ENCODE measurements around the gene ERC1. TPM values are rescaled to one million over a fixed set of nuclear protein-coding genes. Genes with fewer than 3 reads are reported as not detected.

Gene ERC1
- total and polyA plus RNA-seq, 7 donors, result 5.4 to 97.8 (median 34.6) TPM

DNA sequence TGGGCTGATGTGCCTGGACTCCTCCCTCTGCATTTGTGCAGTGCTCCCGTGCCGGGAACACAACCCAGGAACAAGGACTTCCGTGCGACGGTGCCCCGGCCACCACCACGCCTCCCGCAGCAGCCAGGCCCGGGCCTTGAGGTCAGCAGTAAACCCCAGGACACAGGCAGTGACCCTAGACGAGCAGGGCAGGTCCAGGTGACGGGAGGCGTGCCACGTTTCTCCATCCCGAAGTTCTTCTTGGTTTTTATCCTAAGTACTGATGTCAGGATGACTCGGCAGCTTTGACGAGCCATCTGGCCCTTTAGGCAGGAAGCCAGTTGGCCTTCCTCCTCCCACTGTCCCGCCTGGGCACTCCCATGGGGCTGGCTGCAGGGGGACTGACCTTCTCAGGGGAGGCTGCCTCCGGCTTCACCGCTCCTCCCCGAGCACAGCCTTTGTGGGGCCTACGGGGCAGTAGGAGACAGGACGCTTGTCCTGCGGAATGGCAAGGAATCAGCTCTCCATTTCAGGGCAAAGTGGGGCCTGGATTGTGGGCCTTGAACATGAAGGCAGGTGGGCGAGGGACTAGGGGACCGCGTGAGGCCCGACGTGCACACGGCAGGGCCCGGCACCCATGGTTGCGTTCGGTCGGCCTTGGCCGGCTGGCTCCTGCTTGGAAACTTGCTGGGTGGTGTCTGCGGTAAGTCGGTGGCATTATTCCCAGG, 509.2 kb downstream of the ERC1 start:
- no peak overlapping the region for H3K27ac ChIP-seq
- no peaks in the 10 kb centered on the region for H3K9me3 ChIP-seq
- TF ChIP-seq, protein P1, sequence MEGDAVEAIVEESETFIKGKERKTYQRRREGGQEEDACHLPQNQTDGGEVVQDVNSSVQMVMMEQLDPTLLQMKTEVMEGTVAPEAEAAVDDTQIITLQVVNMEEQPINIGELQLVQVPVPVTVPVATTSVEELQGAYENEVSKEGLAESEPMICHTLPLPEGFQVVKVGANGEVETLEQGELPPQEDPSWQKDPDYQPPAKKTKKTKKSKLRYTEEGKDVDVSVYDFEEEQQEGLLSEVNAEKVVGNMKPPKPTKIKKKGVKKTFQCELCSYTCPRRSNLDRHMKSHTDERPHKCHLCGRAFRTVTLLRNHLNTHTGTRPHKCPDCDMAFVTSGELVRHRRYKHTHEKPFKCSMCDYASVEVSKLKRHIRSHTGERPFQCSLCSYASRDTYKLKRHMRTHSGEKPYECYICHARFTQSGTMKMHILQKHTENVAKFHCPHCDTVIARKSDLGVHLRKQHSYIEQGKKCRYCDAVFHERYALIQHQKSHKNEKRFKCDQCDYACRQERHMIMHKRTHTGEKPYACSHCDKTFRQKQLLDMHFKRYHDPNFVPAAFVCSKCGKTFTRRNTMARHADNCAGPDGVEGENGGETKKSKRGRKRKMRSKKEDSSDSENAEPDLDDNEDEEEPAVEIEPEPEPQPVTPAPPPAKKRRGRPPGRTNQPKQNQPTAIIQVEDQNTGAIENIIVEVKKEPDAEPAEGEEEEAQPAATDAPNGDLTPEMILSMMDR (IDR thresholded peaks at IDR 0.05), result no peak
- TF ChIP-seq EP300 (IDR thresholded peaks at IDR 0.05) (no peak), POLR2AphosphoS5 (IDR thresholded peaks at IDR 0.05) (no peak), POLR2A (IDR thresholded peaks at IDR 0.05) (no peak)
- peaks cover 0 to 36% (median 29%) of the 10 kb centered on the region in 4 donors for H3K4me1 ChIP-seq
- intact Hi-C loops (cut with DNase I), result no loop called here
- no peaks in the 10 kb centered on the region for H3K27me3 ChIP-seq
- H3K4me3 ChIP-seq, result no peak overlapping the region
- no peak for DNase-seq
- no peaks in the 10 kb centered on the region for H3K36me3 ChIP-seq
- WGBS, 2 donors, result 82 to 83% methylated on average over 36 of the region's 36 CpGs

DNA sequence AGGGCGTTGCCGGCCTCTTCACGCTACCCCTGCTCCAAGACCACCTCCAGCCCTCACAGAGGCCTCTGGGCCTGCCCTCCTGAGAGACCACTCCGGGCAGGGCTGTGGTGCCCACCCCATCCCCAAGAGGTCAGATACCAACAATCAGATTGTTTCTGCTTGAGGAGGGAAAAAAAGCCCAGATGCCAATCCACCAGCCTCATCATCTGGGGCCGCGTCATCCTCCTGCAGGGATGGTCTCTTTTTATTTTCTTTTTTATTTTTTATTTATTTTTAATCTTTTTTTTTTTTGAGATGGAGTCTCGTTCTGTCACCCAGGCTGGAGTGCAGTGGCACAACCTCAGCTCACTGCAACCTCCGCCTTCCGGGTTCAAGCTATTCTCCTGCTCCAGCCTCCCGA, 510.0 kb downstream of the ERC1 start:
- Histone ChIP-seq H3K9me3 (no peaks in the 10 kb centered on the region), H3K4me3 (no peak overlapping the region), H3K27ac (no peak overlapping the region), H3K36me3 (no peaks in the 10 kb centered on the region), H3K27me3 (no peaks in the 10 kb centered on the region), H3K4me1 (peaks cover 0 to 32% (median 27%) of the 10 kb centered on the region in 4 donors)
- intact Hi-C loops (cut with DNase I), result no loop called here
- TF ChIP-seq POLR2A (IDR thresholded peaks at IDR 0.05) (no peak), POLR2AphosphoS5 (IDR thresholded peaks at IDR 0.05) (no peak), EP300 (IDR thresholded peaks at IDR 0.05) (no peak)
- TF ChIP-seq, protein P1 (IDR thresholded peaks at IDR 0.05), result no peak
- DNase-seq, result no peak
- 86% methylated on average over 10 of the region's 10 CpGs for WGBS, 2 donors

- 89 to 94% methylated on average over 19 of the region's 19 CpGs for WGBS, 2 donors
- no peaks in the 10 kb centered on the region for H3K9me3 ChIP-seq
Observed at GRCh38 chr12:1501695-1502378, 510.8 kb downstream of the ERC1 start.

DNA sequence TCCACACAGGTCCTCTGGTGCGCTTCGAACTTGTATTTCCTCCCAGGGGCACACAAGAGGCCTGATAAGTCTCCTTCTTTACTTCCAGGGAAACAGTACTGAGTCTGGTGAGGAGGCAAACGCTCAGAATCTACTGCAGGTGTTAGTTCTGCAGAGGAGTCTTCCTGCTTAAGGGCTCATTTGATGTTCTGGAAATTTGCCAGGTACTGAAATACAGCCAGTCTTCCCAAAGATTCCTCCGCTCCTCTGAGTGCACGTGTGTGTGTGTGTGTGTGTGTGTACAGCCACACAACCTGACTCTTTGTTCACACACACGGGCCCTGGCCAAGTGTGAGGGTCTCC, 511.3 kb downstream of the ERC1 start:
- H3K27me3 ChIP-seq, result no peaks in the 10 kb centered on the region
- H3K4me3 ChIP-seq, result no peak overlapping the region
- no peaks in the 10 kb centered on the region for H3K36me3 ChIP-seq
- WGBS, 2 donors, result 36 to 56% methylated on average over 6 of the region's 6 CpGs
- no peaks in the 10 kb centered on the region for H3K9me3 ChIP-seq
- no peak overlapping the region for H3K27ac ChIP-seq
- H3K4me1 ChIP-seq, result peaks cover 0 to 18% (median 16%) of the 10 kb centered on the region in 4 donors
- intact Hi-C loops (cut with DNase I), result no loop called here
- no peak for TF ChIP-seq POLR2AphosphoS5 (IDR thresholded peaks at IDR 0.05)
- TF ChIP-seq, protein P1 (IDR thresholded peaks at IDR 0.05), result no peak
- no peak for TF ChIP-seq POLR2A (IDR thresholded peaks at IDR 0.05)
- TF ChIP-seq EP300 (IDR thresholded peaks at IDR 0.05), result no peak
- DNase-seq, result no peak

More at GRCh38 chr12:1501695-1502378, 510.8 kb downstream of the ERC1 start:
- no peaks in the 10 kb centered on the region for H3K36me3 ChIP-seq
- TF ChIP-seq, protein P1 (IDR thresholded peaks at IDR 0.05), result no peak
- TF ChIP-seq POLR2AphosphoS5 (IDR thresholded peaks at IDR 0.05), result no peak
- TF ChIP-seq EP300 (IDR thresholded peaks at IDR 0.05), result no peak
- TF ChIP-seq POLR2A (IDR thresholded peaks at IDR 0.05), result no peak
- intact Hi-C loops (cut with DNase I), result no loop called here
- H3K27me3 ChIP-seq, result no peaks in the 10 kb centered on the region
- no peak overlapping the region for H3K27ac ChIP-seq
- H3K4me1 ChIP-seq, result peaks cover 0 to 23% (median 18%) of the 10 kb centered on the region in 4 donors
- no peak overlapping the region for H3K4me3 ChIP-seq
- no peak for DNase-seq
